GM12878 (cell line): Measurements from ENCODE around the gene PRKCQ. TPM values are rescaled to one million over a fixed set of nuclear protein-coding genes. Genes with fewer than 3 reads are reported as not detected.

Experiments used
- ATAC-seq: fragments of 200-7000 bp; cut with Tn5 transposase; 3 replicates; pipeline ENCODE4 v1.9.1; 2020; ENCODE audit warnings: mild to moderate bottlenecking, moderate library complexity
- BruUV-seq: library from RNA; stranded (reverse); fragments of 400-500 nt; replicated peaks from 2 replicates; lab custom pipeline; 2021; lab: Mats Ljungman, UMichigan
- CTCF ChIA-PET: fragments of 300-600 bp; sonication (Branson Sonifier 250); formaldehyde crosslinking; extraction: SDS; loops from one replicate; lab custom pipeline; 2021; ENCODE audit warnings: inconsistent platforms; lab: Yijun Ruan, JAX
- POLR2A ChIA-PET: fragments of 350-600 bp; formaldehyde crosslinking; extraction: SDS; loops from one replicate; lab custom pipeline; 2021; ENCODE audit warnings: inconsistent platforms; lab: Charles Lee
- RAD21 ChIA-PET: fragments of 300-600 bp; sonication (Branson Sonifier 250); formaldehyde crosslinking; loops from one replicate; lab custom pipeline; 2023; ENCODE audit warnings: antibody characterized with exemption; ENCODE audit not compliant: unreplicated experiment; lab: Charles Lee
- SMC1A ChIA-PET: fragments of 300-600 bp; sonication (Branson Sonifier 250); formaldehyde crosslinking; loops from one replicate; lab custom pipeline; 2023; ENCODE audit not compliant: unreplicated experiment, uncharacterized antibody; lab: Charles Lee
- DNase-seq: peaks from one replicate; pipeline ENCODE4 v3.0.0-alpha.2; 2011; ENCODE audit warnings: low read depth, low spot score
- FAIRE-seq: peaks from 3 replicates; lab custom pipeline; 2011; peaks lifted over from hg19 to GRCh38; lab: Jason Lieb, UNC
- H2AFZ ChIP-seq: 2 replicates; pipeline ENCODE4 v1.6.0; 2011; ENCODE audit warnings: low read depth, low read length, control low read depth; ENCODE audit not compliant: control insufficient read depth
- H3K27ac ChIP-seq: 2 replicates; pipeline ENCODE4 v1.5.1; 2011; ENCODE audit warnings: control low read depth; ENCODE audit not compliant: control insufficient read depth, insufficient read depth
- H3K27me3 ChIP-seq, 2 experiments: replicated peaks in 1 of 2; 2 replicates each; pipeline versions ENCODE4 v1.6.0 to v1.6.1; 2011; ENCODE audit warnings: low read length in 1 of 2; ENCODE audit not compliant: control insufficient read depth in 2 of 2, insufficient read depth in 2 of 2
- H3K36me3 ChIP-seq, 2 experiments: 2 replicates each; pipeline ENCODE4 v1.5.1; 2011; ENCODE audit warnings: low read length in 1 of 2; ENCODE audit not compliant: control insufficient read depth in 2 of 2, insufficient read depth in 2 of 2
- H3K4me1 ChIP-seq: 2 replicates; pipeline ENCODE4 v1.6.1; 2011; ENCODE audit warnings: mild to moderate bottlenecking, low read length, moderate library complexity, mixed read lengths; ENCODE audit not compliant: control insufficient read depth, insufficient read depth
- H3K4me2 ChIP-seq: 2 replicates; pipeline ENCODE4 v1.6.0; 2011; ENCODE audit warnings: control low read depth; ENCODE audit not compliant: control insufficient read depth, insufficient read depth
- H3K4me3 ChIP-seq: fragments of 200-600 bp; sonication (generic); 2 replicates; pipeline ENCODE4 v1.5.1; 2016
- H3K79me2 ChIP-seq: 2 replicates; pipeline ENCODE4 v1.6.0; 2011; ENCODE audit warnings: low read length; ENCODE audit not compliant: control insufficient read depth, insufficient read depth
- H3K9ac ChIP-seq: 2 replicates; pipeline ENCODE4 v1.8.0; 2011; ENCODE audit warnings: low read length, control low read depth, mixed read lengths; ENCODE audit not compliant: control insufficient read depth, insufficient read depth
- H3K9me3 ChIP-seq: replicated peaks from 3 replicates; pipeline ENCODE4 v1.5.1; 2011; ENCODE audit warnings: mild to moderate bottlenecking, low read length; ENCODE audit not compliant: control insufficient read depth, insufficient read depth
- H4K20me1 ChIP-seq: 2 replicates; pipeline ENCODE4 v1.6.0; 2011; ENCODE audit not compliant: control insufficient read depth, insufficient read depth
- BCL11A ChIP-seq: IDR thresholded peaks from 2 replicates; pipeline ENCODE4 v1.6.1; 2011; ENCODE audit warnings: low read depth, low read length
- BHLHE40 ChIP-seq, 2 experiments: fragments of 450-650 bp in 1 of 2; IDR thresholded peaks; 2 replicates each; pipeline ENCODE4 v1.6.1; 2011 to 2017; ENCODE audit warnings: low read depth in 2 of 2, borderline replicate concordance in 1 of 2, improper control_type of control experiment in 1 of 2, low read length in 1 of 2, mild to moderate bottlenecking in 1 of 2
- ESRRA ChIP-seq: IDR thresholded peaks from 2 replicates; pipeline ENCODE4 v1.6.1; 2012; ENCODE audit warnings: mild to moderate bottlenecking, low read length, improper control_type of control experiment
- FOXK2 ChIP-seq: fragments of 450-650 bp; IDR thresholded peaks from 2 replicates; pipeline ENCODE4 v1.6.1; 2017; ENCODE audit warnings: mild to moderate bottlenecking, moderate library complexity
- FOXM1 ChIP-seq: IDR thresholded peaks from 2 replicates; pipeline ENCODE4 v1.6.1; 2012; ENCODE audit warnings: low read depth, mild to moderate bottlenecking, inconsistent platforms, low read length, moderate library complexity
- KLF5 ChIP-seq: fragments of 450-650 bp; IDR thresholded peaks from 2 replicates; pipeline ENCODE4 v1.6.1; 2014; ENCODE audit warnings: mild to moderate bottlenecking; ENCODE audit not compliant: partially characterized antibody
- MYC ChIP-seq: IDR thresholded peaks from 2 replicates; pipeline ENCODE4 v1.6.1; 2011; ENCODE audit warnings: mild to moderate bottlenecking, low read length, moderate library complexity, inconsistent platforms; ENCODE audit not compliant: insufficient read depth, insufficient replicate concordance, insufficient read length, severe bottlenecking
- RAD21 ChIP-seq: IDR thresholded peaks from 2 replicates; pipeline ENCODE4 v1.6.1; 2011; ENCODE audit warnings: mild to moderate bottlenecking, low read depth, low read length, moderate library complexity; ENCODE audit not compliant: insufficient read depth
- RELA ChIP-seq: fragments of 450-650 bp; IDR thresholded peaks from 2 replicates; pipeline ENCODE4 v1.8.0; 2014; ENCODE audit warnings: borderline replicate concordance; ENCODE audit not compliant: partially characterized antibody
- SMARCA5 ChIP-seq: fragments of 450-650 bp; IDR thresholded peaks from 2 replicates; pipeline ENCODE4 v1.6.1; 2017; ENCODE audit warnings: mild to moderate bottlenecking
- TCF3 ChIP-seq: IDR thresholded peaks from 2 replicates; pipeline ENCODE4 v1.6.1; 2012; ENCODE audit warnings: low read depth, mild to moderate bottlenecking, low read length, borderline replicate concordance; ENCODE audit not compliant: insufficient read depth
- ZBED1 ChIP-seq: IDR thresholded peaks from 2 replicates; pipeline ENCODE4 v1.6.1; 2016; ENCODE audit warnings: borderline replicate concordance
- ZNF384 ChIP-seq: IDR thresholded peaks from 2 replicates; pipeline ENCODE4 v1.6.1; 2012; ENCODE audit warnings: low read depth, mild to moderate bottlenecking, low read length, improper control_type of control experiment, borderline replicate concordance
- WGBS: methylation state at CpG from one replicate; pipeline ENCODE4 v1.1.6; 2016; ENCODE audit warnings: low lambda C conversion rate; ENCODE audit not compliant: insufficient replicate concordance, insufficient coverage; ENCODE audit errors: missing lambda C conversion rate; 5-methylcytosine and 5-hydroxymethylcytosine counted together
- in situ Hi-C: fragments of 300-500 bp; cut with MboI; formaldehyde crosslinking; loops from 9 replicates; pipeline ENCODE4 v1.14.3; 2018; ENCODE audit warnings: mixed read lengths
- intact Hi-C: fragments of 100-400 bp; cut with micrococcal nuclease; formaldehyde crosslinking; loops from one replicate; pipeline ENCODE4 v1.14.2; 2022; ENCODE audit not compliant: unreplicated experiment
- polyA plus RNA-seq, 11 experiments: library from polyadenylated mRNA; depleted of rRNA in 4 of 11; unstranded in 6 of 11; stranded (reverse) in 5 of 11; fragments of >200 nt; fragmentation: Nextera tagmentation in 4 of 11; fragmentation: Illumina TruSeq in 1 of 11; extraction: Ambion mirVana in 4 of 11; extraction: Trizol in 1 of 11; gene quantifications; 1 replicate in 1 of 11; 2 replicates in 10 of 11; pipeline versions ENCODE4 v1.2.1 to v1.2.3, GENCODE V29; 2011 to 2016; ENCODE audit warnings: inconsistent platforms in 2 of 11, missing spikeins in 2 of 11, low read depth in 1 of 11
- total RNA-seq, 4 experiments: library from RNA; depleted of rRNA in 3 of 4; stranded (reverse); fragments of >200 nt in 3 of 4; fragmentation: Illumina TruSeq in 1 of 4; extraction: Trizol in 1 of 4; gene quantifications; 2 replicates each; pipeline versions ENCODE4 v1.2.1 to v1.2.3, GENCODE V29; 2013 to 2021
- TF ChIP-seq, protein P1 (sequence below): fragments of 450-650 bp; IDR thresholded peaks from 2 replicates; pipeline ENCODE4 v1.6.1; 2017; ENCODE audit warnings: low read depth, mild to moderate bottlenecking, moderate library complexity
- TF ChIP-seq, protein P2 (sequence below): fragments of 450-650 bp; IDR thresholded peaks from 2 replicates; pipeline ENCODE4 v1.6.1; 2018; ENCODE audit warnings: borderline replicate concordance, mild to moderate bottlenecking; ENCODE audit not compliant: partially characterized antibody
- TF ChIP-seq, protein P3 (sequence below): fragments of 450-650 bp; IDR thresholded peaks from 2 replicates; pipeline ENCODE4 v1.6.1; 2014; ENCODE audit warnings: mild to moderate bottlenecking
- TF ChIP-seq, protein P4 (sequence below): fragments of 450-650 bp; IDR thresholded peaks from 2 replicates; pipeline ENCODE4 v1.6.1; 2017; ENCODE audit warnings: antibody characterized with exemption, mild to moderate bottlenecking, moderate library complexity

The PRKCQ gene
- total and polyA plus RNA-seq, 10 of the 15 experiments (the other 5 are each of a cell fraction or from before 2014, with no cell fraction given) = 0.26 to 8.9 (median 0.98) TPM

DNA sequence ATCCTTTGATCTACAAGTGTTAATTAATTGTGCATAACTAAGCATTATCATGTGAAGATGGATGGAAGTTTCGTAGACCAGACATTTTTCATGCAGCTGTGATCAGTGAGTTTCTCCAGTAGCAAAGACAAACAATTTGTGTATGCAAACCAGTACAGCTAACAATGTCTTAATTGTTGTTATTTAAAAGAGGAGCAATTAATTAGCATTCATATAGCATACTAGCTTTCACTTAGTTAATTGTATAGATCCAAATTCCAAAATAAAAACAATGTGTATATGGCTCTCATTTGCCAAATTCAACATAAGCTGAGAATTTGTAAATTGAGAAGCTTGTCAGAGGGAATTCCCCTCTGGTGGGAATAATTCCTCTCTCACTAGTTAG is 22.6 kb upstream of the PRKCQ start:
- TF ChIP-seq KLF5 (no peak), FOXM1 (no peak), BCL11A (no peak), RAD21 (no peak), BHLHE40 (IDR thresholded peaks at IDR 0.05; ENCODE audit: borderline replicate concordance in 1 of 2, low read depth in 2 of 2, low read length in 1 of 2) (no peak), FOXK2 (no peak), ESRRA (no peak), RELA (no peak), ZBED1 (no peak), SMARCA5 (no peak), TCF3 (no peak), MYC (no peak), ZNF384 (no peak)
- TF ChIP-seq, protein P1, sequence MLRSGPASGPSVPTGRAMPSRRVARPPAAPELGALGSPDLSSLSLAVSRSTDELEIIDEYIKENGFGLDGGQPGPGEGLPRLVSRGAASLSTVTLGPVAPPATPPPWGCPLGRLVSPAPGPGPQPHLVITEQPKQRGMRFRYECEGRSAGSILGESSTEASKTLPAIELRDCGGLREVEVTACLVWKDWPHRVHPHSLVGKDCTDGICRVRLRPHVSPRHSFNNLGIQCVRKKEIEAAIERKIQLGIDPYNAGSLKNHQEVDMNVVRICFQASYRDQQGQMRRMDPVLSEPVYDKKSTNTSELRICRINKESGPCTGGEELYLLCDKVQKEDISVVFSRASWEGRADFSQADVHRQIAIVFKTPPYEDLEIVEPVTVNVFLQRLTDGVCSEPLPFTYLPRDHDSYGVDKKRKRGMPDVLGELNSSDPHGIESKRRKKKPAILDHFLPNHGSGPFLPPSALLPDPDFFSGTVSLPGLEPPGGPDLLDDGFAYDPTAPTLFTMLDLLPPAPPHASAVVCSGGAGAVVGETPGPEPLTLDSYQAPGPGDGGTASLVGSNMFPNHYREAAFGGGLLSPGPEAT = no peak
- TF ChIP-seq, protein P2, sequence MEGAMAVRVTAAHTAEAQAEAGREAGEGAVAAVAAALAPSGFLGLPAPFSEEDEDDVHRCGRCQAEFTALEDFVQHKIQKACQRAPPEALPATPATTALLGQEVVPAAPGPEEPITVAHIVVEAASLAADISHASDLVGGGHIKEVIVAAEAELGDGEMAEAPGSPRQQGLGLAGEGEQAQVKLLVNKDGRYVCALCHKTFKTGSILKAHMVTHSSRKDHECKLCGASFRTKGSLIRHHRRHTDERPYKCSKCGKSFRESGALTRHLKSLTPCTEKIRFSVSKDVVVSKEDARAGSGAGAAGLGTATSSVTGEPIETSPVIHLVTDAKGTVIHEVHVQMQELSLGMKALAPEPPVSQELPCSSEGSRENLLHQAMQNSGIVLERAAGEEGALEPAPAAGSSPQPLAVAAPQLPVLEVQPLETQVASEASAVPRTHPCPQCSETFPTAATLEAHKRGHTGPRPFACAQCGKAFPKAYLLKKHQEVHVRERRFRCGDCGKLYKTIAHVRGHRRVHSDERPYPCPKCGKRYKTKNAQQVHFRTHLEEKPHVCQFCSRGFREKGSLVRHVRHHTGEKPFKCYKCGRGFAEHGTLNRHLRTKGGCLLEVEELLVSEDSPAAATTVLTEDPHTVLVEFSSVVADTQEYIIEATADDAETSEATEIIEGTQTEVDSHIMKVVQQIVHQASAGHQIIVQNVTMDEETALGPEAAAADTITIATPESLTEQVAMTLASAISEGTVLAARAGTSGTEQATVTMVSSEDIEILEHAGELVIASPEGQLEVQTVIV = no peak
- TF ChIP-seq, protein P3, sequence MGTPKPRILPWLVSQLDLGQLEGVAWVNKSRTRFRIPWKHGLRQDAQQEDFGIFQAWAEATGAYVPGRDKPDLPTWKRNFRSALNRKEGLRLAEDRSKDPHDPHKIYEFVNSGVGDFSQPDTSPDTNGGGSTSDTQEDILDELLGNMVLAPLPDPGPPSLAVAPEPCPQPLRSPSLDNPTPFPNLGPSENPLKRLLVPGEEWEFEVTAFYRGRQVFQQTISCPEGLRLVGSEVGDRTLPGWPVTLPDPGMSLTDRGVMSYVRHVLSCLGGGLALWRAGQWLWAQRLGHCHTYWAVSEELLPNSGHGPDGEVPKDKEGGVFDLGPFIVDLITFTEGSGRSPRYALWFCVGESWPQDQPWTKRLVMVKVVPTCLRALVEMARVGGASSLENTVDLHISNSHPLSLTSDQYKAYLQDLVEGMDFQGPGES = no peak
- TF ChIP-seq, protein P4, sequence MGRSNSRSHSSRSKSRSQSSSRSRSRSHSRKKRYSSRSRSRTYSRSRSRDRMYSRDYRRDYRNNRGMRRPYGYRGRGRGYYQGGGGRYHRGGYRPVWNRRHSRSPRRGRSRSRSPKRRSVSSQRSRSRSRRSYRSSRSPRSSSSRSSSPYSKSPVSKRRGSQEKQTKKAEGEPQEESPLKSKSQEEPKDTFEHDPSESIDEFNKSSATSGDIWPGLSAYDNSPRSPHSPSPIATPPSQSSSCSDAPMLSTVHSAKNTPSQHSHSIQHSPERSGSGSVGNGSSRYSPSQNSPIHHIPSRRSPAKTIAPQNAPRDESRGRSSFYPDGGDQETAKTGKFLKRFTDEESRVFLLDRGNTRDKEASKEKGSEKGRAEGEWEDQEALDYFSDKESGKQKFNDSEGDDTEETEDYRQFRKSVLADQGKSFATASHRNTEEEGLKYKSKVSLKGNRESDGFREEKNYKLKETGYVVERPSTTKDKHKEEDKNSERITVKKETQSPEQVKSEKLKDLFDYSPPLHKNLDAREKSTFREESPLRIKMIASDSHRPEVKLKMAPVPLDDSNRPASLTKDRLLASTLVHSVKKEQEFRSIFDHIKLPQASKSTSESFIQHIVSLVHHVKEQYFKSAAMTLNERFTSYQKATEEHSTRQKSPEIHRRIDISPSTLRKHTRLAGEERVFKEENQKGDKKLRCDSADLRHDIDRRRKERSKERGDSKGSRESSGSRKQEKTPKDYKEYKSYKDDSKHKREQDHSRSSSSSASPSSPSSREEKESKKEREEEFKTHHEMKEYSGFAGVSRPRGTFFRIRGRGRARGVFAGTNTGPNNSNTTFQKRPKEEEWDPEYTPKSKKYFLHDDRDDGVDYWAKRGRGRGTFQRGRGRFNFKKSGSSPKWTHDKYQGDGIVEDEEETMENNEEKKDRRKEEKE = no peak
- TF ChIP-seq, all 136 proteins: peak for 0
- no peak overlapping the region for H3K27ac ChIP-seq
- H4K20me1 ChIP-seq = no peaks in the 10 kb centered on the region
- H3K27me3 ChIP-seq = peaks cover 0 to 1% of the 10 kb centered on the region in 2 experiments; a peak in 2 of 4 replicates
- in situ Hi-C loops = no loop called here
- H3K9ac ChIP-seq = no peak overlapping the region
- FAIRE-seq (no peak), ATAC-seq (no peak), DNase-seq (no peak)
- no peaks in the 10 kb centered on the region for H3K36me3 ChIP-seq
- ChIA-PET SMC1A (interaction anchor here (0.6 to 1.8 kb wide), 8 partner anchors 8 to 157 kb away, joined by 3 to 4 read pairs (median 3); no protein-coding TSS in a partner anchor), RAD21 (no interaction called here), POLR2A (no interaction called here), CTCF (interaction anchor here (0.5 to 1.3 kb wide), 3 partner anchors 9 to 52 kb away, joined by 3 to 4 read pairs (median 4); no protein-coding TSS in a partner anchor)
- intact Hi-C loops = no loop called here
- no peaks in the 10 kb centered on the region for H3K4me1 ChIP-seq
- WGBS = 0% methylated on average over 1 of the region's 1 CpG
- H3K79me2 ChIP-seq = no peaks in the 10 kb centered on the region
- H3K9me3 ChIP-seq = no peaks in the 10 kb centered on the region; the same call in 2 of the 3 replicates
- no peak overlapping the region for H3K4me3 ChIP-seq
- no peak overlapping the region for H3K4me2 ChIP-seq
- H2AFZ ChIP-seq = no peak overlapping the region
- no TSS peak for BruUV-seq
